ENCODE results near the gene BBS2.

The BBS2 gene

GRCh38 chr16:56470666-56471065 lies 49.2 kb downstream of the BBS2 start:
- no peak for DNase-seq

GRCh38 chr16:56470232-56470631 lies 49.6 kb downstream of the BBS2 start:
- DNase-seq: no peak

GRCh38 chr16:56469748-56470147 lies 50.1 kb downstream of the BBS2 start:
- DNase-seq: no peak

- DNase-seq: no peak
Observed at GRCh38 chr16:56468800-56469199, 51.0 kb downstream of the BBS2 start.

- no peak for DNase-seq
Observed at GRCh38 chr16:56466344-56466743, 53.5 kb downstream of the BBS2 start.

GRCh38 chr16:56463153-56463552 lies 56.7 kb downstream of the BBS2 start:
- no peak for DNase-seq

- peak; percentile 73 for DNase-seq
Observed at GRCh38 chr16:56462064-56462796, 57.6 kb downstream of the BBS2 start.

GRCh38 chr16:56460101-56460500 lies 59.7 kb downstream of the BBS2 start:
- DNase-seq: no peak

- DNase-seq: no peak
Observed at GRCh38 chr16:56457927-56458470, 61.8 kb downstream of the BBS2 start.

- DNase-seq: peak; percentile 29
Observed at GRCh38 chr16:56451753-56452689, 67.8 kb downstream of the BBS2 start.

- peak; percentile 95 for DNase-seq
Observed at GRCh38 chr16:56450986-56451752, 68.7 kb downstream of the BBS2 start, which contains the start of the genes NUDT21 and OGFOD1. Gene NUDT21, minus strand, starts transcription at chr16:56451332. Its CDS starts 130 bp downstream, at chr16:56451202. Gene OGFOD1, plus strand, starts transcription at chr16:56451554. Its CDS starts 59 bp downstream, at chr16:56451613.

- no peak for DNase-seq
Observed at GRCh38 chr16:56450275-56450985, 69.4 kb downstream of the BBS2 start.

- DNase-seq: no peak
Observed at GRCh38 chr16:56448005-56448404, 71.8 kb downstream of the BBS2 start.

- no peak for DNase-seq
Observed at GRCh38 chr16:56447286-56447685, 72.5 kb downstream of the BBS2 start.

GRCh38 chr16:56438038-56438437 lies 81.8 kb downstream of the BBS2 start:
- no peak for DNase-seq

GRCh38 chr16:56436258-56436657 lies 83.6 kb downstream of the BBS2 start:
- DNase-seq: no peak

All from OCI-M1 (cell line).